HG03097 (cell line): ENCODE data around the gene CTRB1.
A peak's percentile ranks its signal among the peaks of the same experiment; 100 is the strongest.

Experiments used
- ATAC-seq: cut with Tn5 transposase; IDR thresholded peaks from one replicate; pipeline ENCODE4 v1.9.1; 2021; ENCODE audit not compliant: unreplicated experiment, low FRiP score

The CTRB1 gene

DNA sequence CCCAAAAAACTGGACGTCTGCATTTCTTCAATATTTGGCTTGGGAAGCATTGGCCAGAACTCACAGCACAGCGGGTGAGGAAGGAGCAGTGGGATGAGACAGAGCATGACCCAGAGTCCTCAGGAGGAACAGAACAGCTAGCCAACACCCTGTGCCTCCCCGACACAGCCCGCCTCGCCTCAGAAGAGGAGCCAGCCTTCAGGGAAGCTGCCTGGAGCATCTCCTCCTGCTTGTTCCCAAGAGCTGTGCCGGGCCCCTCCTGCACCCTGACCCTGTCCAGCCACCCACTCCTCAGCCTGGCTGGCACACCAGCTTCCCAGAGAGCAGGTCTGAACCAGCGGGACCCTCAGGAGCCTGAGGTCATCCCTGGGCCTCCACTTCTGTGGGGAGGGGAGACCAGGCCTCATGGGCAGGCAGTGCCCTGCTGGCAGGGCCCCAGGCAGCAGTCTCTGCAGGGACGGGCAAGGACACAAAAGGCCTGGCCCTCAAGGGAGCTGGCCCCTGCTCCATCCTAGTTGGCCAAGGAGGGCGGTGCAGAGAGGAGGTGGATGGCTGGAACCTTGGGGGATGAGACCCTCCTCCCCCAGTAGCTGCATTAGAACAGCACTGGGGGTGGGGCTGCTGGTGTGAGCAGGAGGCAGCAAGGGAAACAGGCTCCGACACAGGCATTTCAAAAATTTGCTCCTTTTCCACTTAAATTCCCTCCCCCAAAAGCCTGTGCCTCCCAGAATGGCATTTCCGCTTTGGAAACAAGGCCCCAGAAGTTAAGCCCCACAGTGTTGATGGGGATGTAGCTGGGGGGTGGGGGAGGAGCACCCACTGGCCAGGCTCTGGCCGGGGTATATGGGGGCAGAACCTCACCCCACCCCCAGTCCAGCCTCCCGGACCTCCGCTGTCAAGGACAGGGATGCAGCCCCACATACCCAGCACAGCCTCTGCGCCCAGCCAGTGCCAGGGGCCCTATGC is 34.4 kb downstream of the CTRB1 start:
- no peak for ATAC-seq

DNA sequence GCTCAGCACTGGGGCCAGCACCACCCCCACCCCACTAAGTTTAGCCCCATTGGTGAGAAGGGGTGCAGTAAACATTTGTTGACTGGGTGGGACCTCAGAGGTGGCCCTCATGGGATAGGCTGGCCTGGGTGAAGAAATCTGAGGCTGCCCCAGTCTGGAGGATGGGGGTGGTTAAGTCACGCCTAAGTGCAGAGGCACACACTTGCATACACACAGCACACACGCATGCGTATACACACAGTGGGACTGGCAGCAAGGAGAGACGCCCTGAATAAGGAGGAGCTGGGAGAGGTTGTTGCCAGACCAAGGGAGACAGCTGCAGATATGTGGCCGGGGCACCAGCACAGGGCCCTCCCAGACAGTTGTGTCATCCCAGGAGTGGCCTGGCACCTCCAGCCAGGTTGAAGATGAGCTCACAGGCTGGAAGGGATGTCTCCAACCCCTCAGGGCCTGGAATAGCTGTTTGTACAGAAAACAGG is 35.6 kb downstream of the CTRB1 start:
- ATAC-seq: no peak

DNA sequence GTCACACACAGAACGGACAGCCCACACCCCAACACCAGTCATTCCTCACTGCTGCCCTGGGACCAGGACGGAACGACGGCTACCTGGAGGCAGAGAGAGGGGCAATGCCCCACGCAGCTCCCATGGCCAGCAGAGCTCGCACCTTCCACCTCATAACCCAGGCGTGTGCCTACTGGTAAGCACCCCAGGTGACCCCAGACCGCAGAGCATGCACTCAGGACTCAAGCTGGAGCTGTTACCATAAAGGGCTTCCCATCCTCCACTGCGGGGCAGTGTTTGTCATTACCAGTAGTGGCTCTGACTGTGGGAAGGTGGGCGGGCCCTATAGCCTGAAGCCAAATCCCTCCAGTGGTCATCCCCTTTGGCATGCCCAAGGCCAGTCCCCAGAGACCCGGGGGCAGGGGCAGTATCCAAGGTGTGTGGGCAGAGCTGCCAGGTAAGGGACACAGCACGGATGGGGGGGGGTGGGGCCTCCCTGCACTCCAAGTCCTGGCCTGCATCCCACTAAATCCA is 37.3 kb downstream of the CTRB1 start:
- no peak for ATAC-seq

DNA sequence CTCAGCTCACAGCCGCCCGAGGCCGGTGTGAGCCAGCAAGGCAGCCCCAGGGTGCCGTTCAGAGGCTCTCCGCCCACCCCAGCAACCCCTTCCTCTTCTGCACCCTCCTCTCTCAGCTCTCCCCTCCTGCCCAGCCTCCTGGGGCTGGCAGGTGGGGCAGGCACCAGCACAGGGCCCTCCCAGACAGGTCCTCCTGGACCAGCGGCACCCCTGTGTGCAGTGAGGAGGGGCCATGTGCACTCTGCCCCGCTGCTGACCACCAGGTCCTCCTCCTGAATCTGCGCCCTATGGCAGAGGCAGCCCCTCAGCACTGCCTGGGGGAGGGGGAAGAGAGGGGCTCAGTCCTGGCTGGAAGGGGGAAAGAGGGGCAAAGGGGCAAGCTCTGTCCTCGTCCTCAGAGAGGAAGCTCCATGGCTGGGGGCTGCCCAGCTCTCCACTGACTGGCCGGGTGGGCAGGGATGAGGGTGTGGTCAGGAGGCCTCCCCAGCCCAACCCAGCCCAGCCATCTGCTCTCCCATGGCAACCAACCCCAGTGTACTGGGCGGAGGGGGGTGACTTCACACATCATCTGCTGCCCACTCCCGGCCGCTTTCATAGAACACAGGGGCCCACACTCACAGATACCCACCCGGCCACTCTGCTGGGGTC is 38.0 kb downstream of the CTRB1 start:
- ATAC-seq: no peak

DNA sequence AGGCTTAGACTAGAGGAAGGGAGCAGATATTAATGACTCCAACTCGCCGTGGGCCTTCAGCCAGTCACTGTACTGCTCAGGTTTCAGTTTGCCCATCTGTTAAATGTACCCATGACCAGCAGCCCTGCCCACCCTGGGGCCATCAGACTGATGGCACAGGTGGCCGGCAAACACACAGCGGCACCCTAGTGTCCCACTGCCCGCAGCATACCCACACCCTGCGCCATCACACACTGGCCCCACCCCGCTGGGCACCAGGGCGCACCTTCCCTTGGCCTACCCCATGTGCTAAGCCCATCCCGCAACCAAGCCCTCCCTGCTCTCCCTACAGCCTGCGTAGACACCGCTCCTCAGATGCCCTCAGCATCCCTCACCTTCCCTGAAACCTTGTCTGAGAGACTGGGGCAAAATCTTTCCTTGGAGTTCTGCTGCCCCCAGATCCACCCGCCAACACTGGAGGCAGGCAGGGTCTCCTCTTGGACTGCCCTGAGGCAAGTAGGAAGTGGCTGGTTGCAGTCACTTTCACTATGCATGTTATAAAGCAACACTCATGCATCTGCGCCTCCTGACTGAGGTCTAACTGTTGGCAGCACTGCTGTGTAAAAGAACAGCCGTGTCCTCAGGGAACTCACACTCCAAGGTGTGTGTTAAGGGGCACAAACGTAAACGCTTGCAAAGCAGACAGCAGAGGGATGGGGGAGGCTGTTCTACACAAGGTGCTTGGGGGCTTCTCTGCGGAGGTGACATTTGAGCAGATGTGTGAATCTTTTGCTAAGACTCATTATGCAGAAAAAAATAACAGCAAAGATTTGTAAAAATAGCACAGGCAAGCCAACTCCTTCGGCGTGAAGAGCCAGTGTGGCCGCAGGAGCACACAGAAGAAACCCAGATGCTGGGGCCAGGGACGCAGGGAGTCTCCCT is 39.4 kb downstream of the CTRB1 start:
- no peak for ATAC-seq

DNA sequence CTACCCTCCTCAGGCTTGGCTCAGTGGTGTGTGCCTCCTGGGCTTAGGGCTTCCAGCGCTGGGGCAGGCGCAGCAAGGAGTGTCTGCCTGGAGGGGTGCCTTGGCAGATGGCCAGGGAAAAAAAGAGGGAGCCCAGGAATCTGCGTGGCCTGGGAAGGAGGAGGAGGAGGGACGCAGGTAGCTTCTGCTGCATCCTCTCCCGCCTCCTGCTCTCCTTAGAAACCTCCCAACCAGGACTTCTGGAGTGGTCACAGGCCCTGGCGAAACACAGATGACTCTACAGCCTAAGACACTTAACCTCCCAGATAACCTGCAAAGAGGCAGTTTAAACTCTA is 40.0 kb downstream of the CTRB1 start:
- ATAC-seq: no peak

DNA sequence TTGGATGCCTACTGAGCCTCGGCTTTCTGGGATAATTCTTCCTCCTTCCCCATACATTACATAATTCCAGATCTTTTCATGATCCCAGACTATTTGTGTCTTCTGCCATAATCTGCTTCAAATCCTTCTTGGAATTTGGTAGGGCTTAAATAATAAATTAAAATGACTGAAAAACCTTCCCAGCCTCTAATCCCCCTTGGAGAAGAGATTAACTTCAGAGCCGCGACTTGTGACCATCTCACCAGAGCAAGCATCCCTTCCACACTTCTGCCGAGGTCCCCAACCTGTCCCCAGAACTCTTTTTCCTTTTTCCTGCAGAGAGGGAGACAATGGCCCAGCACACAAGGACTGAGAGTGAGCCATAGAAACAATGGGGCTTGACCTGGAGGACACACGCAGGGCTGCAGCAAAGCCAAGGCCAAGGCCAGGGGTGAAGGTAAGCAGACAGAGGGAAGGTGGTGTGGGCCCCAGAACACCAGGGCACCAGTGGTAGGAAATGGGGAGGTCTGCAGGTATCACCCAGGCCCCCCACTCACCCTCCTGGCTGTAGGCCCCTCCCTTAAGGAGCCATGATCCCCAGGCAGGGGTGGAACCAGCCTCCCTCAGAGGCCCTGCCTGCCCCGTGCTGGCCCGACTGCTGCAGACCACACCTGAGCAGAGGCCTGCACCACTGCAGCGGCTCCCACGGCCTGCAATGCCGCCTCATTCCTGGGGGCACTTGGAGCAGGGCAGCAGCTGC is 42.2 kb downstream of the CTRB1 start:
- ATAC-seq: no peak

DNA sequence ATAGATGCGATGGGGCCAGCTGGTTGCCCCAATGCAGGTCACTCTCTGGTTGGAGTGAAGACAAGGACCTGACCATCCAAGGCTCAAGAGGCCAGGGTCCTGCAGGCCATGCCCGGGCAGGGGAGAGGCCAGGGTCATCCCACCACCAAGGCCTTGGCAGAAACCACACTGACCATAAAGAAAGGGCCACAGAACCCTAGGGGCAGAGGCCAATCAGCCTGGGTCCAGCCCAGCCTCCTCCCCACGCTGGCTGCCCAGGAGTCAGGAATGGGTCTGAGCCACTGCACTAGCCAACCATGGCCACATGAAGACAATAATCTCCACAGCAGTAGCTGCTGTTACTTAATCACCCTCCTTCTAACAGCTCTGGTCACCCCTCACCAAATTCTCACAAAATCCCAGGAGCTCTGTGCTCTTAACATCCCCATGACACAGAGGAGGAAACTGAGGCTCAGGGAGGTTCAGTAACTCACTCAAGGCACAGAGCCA is 42.8 kb downstream of the CTRB1 start:
- ATAC-seq: no peak

DNA sequence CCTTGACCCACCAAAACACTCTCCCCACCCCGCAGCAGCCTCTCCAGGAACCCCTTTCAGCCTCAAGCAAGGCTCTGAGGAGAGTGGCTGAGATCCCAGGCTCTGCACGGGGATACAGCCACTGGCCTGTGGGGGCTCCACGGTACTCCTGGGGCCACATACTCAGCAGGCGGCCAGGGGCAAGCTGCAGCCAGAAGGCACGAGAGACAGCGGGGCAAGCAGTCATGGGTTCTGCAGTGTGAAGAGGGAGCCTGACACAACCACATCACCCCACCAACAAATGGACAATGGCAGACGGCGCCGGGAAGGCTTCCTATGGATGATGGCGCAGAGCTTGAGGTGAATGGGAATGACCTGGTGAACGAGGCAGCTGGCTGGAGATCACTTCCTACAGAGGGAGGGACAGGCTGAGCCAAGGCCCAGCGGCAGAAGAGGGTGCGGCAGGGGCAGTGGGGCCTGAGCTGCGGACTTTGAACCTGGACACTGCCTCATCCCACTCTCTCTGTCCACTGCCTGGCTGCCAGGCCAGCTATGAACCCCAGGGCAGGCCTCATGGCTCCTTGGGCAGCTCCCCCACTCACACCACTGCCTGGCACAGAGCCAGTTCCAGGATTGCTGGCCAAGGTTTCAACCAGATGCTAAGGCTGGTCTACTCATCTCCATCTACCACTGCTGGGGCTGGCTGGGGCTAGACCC is 43.5 kb downstream of the CTRB1 start:
- ATAC-seq: no peak

DNA sequence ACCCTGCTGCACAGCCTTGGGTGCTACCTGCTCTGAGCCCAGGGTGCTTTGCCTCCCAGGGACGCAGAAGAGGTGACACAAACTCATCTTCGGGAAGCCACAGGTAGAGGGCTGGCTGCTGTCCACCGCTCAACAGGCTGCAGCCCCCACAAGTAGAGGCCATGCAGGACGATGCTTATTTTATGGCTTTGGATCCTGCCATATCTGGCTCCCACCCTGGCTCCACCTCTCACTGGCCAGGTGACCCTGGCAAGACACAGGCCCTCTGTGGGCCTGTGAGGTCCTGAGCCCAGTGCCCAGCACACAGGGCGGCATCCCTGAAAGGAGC is 44.0 kb downstream of the CTRB1 start:
- ATAC-seq: no peak

DNA sequence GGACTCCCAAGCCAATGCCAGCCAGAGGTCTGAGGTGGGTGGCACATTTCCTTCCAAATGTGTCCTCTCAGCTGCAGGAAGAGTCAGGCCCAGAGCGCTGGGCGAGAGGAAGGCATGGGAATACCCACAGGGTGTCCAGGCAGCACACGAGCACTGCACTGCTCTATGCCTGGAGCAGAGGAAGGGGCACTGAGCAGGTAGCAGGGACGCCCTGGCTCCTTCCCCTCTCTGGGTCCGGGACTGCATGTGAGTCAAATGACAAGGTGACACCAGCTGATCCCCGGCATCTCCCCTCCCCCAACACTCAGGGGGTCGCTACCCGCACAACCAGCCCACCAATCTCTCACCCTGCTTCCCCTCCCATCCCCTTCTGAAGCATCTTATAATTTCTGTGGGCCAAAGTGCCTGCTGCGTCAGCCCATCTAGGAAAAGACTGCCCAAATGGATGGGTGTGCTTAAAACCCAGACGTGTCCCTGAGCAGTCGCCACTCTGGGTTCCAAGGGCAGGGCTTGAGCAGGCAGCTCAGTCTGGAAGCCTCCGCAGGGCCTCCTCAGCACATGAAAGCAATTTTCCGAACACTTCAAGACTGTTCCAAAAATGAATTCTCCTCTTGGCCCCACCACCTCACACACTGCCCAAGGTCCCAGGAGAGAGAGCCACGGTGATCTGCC is 44.6 kb downstream of the CTRB1 start:
- ATAC-seq: no peak

DNA sequence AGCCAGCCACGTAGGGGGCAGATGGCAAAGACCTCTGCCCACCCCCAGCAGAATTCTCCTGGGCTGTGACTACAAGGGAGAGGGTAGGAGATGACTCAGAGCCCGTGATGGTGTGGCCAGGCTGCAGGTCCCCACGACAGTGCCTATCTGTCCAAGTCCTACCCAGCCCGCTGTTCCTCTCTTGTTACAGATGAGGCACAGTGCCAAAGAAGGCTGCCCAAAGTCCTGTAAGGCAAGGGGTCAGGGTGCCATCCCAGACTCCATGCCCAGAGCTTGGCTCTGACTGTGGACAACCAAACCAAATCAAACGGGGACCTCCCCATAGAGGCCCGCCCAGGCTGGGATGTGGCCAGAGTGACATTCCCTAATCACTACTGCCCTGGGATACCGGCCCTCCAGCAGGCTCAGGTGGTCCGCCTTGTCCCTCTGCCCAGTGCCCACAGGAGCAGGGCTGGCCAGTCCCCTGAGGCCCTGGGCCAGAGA is 45.2 kb downstream of the CTRB1 start:
- ATAC-seq: no peak

DNA sequence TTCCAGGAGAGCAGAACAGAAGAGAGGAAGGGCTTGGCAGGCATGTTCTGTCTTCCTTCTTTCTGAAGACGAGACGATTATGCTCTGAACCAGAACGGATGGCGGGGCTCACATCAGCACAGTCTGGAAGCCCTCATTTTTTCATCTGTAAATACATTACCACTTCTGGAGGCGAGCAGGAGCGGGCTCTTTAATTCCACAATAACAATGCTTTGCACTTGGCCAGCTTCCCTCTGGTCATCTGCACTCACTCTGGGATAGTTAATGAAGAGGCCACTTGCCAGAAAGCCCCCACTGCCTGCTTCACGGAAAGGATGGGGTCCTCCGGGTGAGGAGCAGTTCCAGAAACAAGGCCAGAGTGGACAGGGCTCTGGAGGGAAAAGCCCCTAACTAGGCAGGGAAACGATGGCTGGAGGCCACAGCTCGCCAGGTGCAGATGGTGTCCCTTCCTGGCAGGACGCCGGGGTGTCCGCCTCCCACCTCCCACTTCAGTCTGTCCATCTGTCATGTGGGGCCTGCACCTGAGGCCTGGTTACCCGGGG is 45.7 kb downstream of the CTRB1 start:
- ATAC-seq: no peak

DNA sequence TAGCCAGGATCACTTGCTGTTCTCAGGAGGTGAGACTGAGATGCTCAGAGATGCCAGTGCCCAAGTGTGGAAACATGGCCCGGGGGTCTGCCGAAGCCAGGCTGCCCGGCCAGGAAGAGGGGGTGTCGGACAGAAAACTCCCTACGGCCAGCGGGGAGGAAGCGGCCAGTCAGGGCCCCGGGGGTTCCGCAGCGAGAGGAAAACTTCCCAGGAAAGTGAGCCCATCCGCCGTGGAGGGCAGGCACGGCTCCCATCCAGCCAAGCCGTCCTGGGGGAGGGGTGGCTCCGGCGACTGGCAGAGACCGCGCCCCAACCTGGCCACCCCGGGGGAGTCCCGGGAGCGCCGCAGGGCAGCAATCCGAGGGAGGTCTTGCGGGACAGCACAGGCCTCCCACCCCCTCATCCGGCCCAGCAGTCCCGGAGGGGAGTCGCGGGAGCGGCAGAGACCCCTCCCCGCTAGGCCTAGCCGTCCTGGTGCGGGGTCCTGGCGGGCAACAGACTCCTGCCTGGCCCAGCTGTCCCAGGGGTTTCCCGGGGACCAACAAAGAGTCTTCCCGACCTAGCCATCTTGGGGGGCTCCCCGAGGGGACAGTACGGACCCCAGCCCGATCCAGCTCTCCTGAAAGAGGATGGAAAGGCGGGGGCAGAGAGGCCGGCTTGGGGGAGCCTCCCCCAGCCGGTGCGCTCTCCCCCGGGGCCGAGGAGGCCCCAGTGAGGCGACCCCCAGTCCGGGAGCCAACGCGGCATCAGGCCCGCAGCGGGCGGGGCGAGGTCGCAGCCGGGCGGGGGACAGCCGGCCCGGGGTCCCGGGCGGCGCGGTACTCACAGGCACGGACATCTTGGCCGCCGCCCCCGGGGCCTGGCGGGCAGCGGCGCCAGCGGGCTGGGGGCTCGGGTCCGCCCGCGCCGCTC is 46.5 kb downstream of the CTRB1 start:
- peak; percentile 15 for ATAC-seq

DNA sequence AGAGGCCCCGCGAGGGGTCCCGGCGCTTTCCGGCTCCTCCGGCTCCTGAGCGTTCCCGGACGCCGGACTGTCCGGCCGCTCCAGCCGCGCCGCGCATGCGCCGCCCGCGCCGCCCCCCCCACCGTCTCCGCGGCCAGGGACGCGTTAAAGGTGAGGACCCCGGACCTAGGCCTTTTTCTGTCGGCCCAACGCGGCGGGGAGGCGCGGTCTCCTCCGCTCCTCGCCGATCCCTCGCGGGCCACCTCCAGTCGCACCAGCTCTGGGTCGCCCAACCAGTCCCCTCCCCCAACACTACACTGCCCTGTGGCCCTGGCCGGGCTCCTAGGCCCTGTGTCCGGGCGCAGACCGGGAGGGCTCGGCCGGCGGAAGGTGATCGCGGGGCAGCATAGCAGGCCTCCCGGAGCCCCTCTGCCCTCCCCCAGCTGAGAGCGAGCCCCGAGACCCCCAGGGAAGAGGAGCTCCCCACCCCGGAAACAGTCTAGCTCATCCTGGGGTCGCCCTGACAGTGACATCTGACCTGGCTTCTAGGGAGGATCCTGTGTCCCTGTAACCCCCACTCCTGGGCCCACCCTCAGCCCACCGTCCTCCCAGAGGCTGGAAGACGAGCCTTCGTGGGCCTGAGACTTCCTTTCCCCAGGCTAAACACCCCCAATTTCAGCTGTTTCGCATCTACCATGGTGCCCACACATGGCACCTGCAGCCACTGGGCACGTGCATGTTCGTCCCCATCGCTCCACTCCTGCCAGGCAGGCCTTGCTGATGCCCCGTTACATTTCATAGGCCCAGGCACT is 47.3 kb downstream of the CTRB1 start:
- peak; percentile 60 for ATAC-seq

DNA sequence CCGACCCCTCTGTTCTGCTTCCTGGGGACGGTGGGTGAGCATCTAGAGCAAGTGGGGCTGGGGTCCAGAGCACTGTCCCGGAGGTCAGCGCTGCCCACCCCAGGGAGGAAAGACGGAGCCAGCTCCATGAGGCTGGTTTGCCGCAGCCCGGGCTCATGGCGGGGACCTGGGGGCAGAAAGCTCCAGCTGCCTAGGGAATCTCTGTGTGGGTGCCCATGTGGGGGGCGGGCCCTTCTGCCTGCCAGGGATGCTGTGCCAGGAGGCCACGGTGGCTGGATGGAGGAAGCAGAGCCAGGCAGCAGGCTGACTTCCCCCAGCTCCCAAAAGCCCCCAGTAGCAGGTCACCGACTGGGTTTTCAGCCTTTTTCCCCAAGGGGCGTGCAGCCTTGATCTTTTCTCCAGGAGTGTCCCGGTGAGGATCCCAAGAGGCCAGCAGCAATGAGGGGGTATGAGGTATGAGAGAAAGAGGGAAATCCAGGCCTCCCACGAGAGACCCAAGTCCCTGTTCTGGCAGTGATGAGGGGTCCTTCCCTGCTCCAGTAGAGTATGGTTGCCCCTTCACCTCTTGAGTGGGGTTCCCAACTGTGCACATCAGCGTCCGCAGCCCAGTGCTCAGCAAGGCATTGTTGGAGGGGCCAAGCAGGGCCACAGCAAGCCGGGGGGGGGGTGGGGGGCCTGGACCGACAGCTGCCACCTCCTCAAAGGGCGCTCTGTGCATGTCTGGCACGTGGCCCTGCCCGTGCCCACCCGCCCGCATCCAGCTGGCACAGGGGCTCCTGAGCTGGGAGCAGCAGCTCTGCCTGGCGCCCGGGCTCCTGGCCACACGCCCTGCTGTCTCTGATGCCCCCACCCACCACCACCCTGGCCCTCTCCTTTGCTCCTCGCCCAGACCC is 48.2 kb downstream of the CTRB1 start:
- ATAC-seq: no peak
